Hippocampal formation (tissue), 2 donors: Measurements from ENCODE around the gene PKNOX2.

Experiments
- DNase-seq, 2 donors: peaks; one replicate each; lab custom pipeline; 2025; lab: John Stamatoyannopoulos, UW

Gene PKNOX2

GRCh38 chr11:125284245-125284850, 119.8 kb downstream of the PKNOX2 start:
- DNase-seq, result no peak

GRCh38 chr11:125285844-125286243, 121.3 kb downstream of the PKNOX2 start:
- DNase-seq, result no peak

- DNase-seq, result no peak
These were observed 121.9 kb downstream of the PKNOX2 start for GRCh38 chr11:125286486-125286885.

- DNase-seq, result no peak
These were observed 123.1 kb downstream of the PKNOX2 start for GRCh38 chr11:125287491-125288210.

- DNase-seq, result no peak
These were observed 125.0 kb downstream of the PKNOX2 start for GRCh38 chr11:125289419-125290098.

GRCh38 chr11:125290263-125290662, 125.7 kb downstream of the PKNOX2 start:
- DNase-seq, result no peak

GRCh38 chr11:125292100-125292499, 127.5 kb downstream of the PKNOX2 start:
- no peak for DNase-seq

GRCh38 chr11:125293596-125293995, 129.0 kb downstream of the PKNOX2 start:
- DNase-seq, result no peak

- no peak for DNase-seq
These were observed 131.4 kb downstream of the PKNOX2 start for GRCh38 chr11:125295931-125296330.

- DNase-seq, result no peak
These were observed 132.9 kb downstream of the PKNOX2 start for GRCh38 chr11:125297346-125297915.

- DNase-seq, result no peak
These were observed 134.6 kb downstream of the PKNOX2 start for GRCh38 chr11:125299061-125299615.

- DNase-seq, result no peak
These were observed 135.3 kb downstream of the PKNOX2 start for GRCh38 chr11:125299821-125300220.

- no peak for DNase-seq
These were observed 136.3 kb downstream of the PKNOX2 start for GRCh38 chr11:125300791-125301218.

GRCh38 chr11:125301346-125301745, 136.8 kb downstream of the PKNOX2 start:
- no peak for DNase-seq

GRCh38 chr11:125303186-125303585, 138.6 kb downstream of the PKNOX2 start:
- no peak for DNase-seq

GRCh38 chr11:125303694-125304093, 139.1 kb downstream of the PKNOX2 start:
- DNase-seq, result no peak

GRCh38 chr11:125304136-125304535, 139.6 kb downstream of the PKNOX2 start:
- DNase-seq, result no peak

- no peak for DNase-seq
These were observed 140.3 kb downstream of the PKNOX2 start for GRCh38 chr11:125304876-125305275.

- DNase-seq, result no peak
These were observed 140.8 kb downstream of the PKNOX2 start for GRCh38 chr11:125305345-125305744.

- DNase-seq, result no peak
These were observed 141.9 kb downstream of the PKNOX2 start for GRCh38 chr11:125306476-125306875.

- no peak for DNase-seq
These were observed 143.7 kb downstream of the PKNOX2 start for GRCh38 chr11:125308246-125308645.

- DNase-seq, result no peak
These were observed 147.8 kb downstream of the PKNOX2 start for GRCh38 chr11:125312391-125312790.
